IPS DF 4.7 (cell line): ENCODE data around the gene MFAP3L.
"Not testable (repeated sequence)": the region's sequence is repeated elsewhere in the genome, so short reads cannot be mapped to it uniquely, and the experiment has no call there.

Experiments used
- DNase-seq: peaks from one replicate; pipeline ENCODE4 v3.0.0-alpha.2; 2013; ENCODE audit warnings: low spot score; ENCODE audit errors: extremely low read depth

The MFAP3L gene

GRCh38 chr4:170026253-170027021, at the start of gene MFAP3L:
Gene MFAP3L, minus strand, starts transcription at chr4:170026395. Its CDS starts 20,518 bp downstream, at chr4:170005877.
- no peak for DNase-seq

GRCh38 chr4:170071196-170071595, 45.0 kb upstream of the MFAP3L start:
- DNase-seq: no peak

GRCh38 chr4:170068438-170069128, 42.4 kb upstream of the MFAP3L start:
- DNase-seq: no peak

GRCh38 chr4:170059421-170059820, 33.2 kb upstream of the MFAP3L start:
- DNase-seq: no peak

GRCh38 chr4:170058826-170059225, 32.6 kb upstream of the MFAP3L start:
- DNase-seq: no peak

- no peak for DNase-seq
These were observed 31.7 kb upstream of the MFAP3L start for GRCh38 chr4:170057866-170058265.

- DNase-seq: no peak
These were observed 26.7 kb upstream of the MFAP3L start for GRCh38 chr4:170052919-170053318.

GRCh38 chr4:170051402-170051801, 25.2 kb upstream of the MFAP3L start:
- DNase-seq: no peak

GRCh38 chr4:170049766-170050165, 23.6 kb upstream of the MFAP3L start:
- no peak for DNase-seq

GRCh38 chr4:170047771-170048354, 21.7 kb upstream of the MFAP3L start:
- DNase-seq: no peak

- DNase-seq: not testable (repeated sequence)
These were observed 20.0 kb upstream of the MFAP3L start for GRCh38 chr4:170046156-170046555.

GRCh38 chr4:170040031-170040680, 14.0 kb upstream of the MFAP3L start:
- DNase-seq: no peak

GRCh38 chr4:170038769-170039168, 12.6 kb upstream of the MFAP3L start:
- no peak for DNase-seq

GRCh38 chr4:170038232-170038631, 12.0 kb upstream of the MFAP3L start:
- DNase-seq: no peak

GRCh38 chr4:170037481-170037880, 11.3 kb upstream of the MFAP3L start:
- no peak for DNase-seq

- DNase-seq: no peak
These were observed 9.7 kb upstream of the MFAP3L start for GRCh38 chr4:170035845-170036244.

GRCh38 chr4:170035231-170035630, 9.0 kb upstream of the MFAP3L start:
- DNase-seq: no peak

GRCh38 chr4:170033999-170034398, 7.8 kb upstream of the MFAP3L start:
- DNase-seq: no peak

GRCh38 chr4:170030121-170030520, 3.9 kb upstream of the MFAP3L start:
- DNase-seq: no peak

- DNase-seq: peak; percentile 69
These were observed 1.1 kb upstream of the MFAP3L start for GRCh38 chr4:170027181-170027829.

GRCh38 chr4:170025523-170026252, 507 bp downstream of the MFAP3L start:
- DNase-seq: no peak
